H54 (cell line): ENCODE measurements around the gene SPEF2.

Experiments
- DNase-seq: peaks from one replicate; pipeline ENCODE4 v3.0.0; 2011; ENCODE audit warnings: low spot score, mixed read lengths; ENCODE audit not compliant: insufficient read length
- FAIRE-seq: peaks from 3 replicates; lab custom pipeline; 2011; peaks lifted over from hg19 to GRCh38; lab: Jason Lieb, UNC
- POLR2A ChIP-seq: IDR thresholded peaks from 2 replicates; pipeline ENCODE4 v1.6.1; 2011; ENCODE audit warnings: low read depth, mild to moderate bottlenecking, low read length

SPEF2 gene

GRCh38 chr5:35761541-35761940, 143.9 kb downstream of the SPEF2 start:
- FAIRE-seq (peak; percentile 52), DNase-seq (no peak)
- TF ChIP-seq POLR2A = no peak

- DNase-seq (no peak), FAIRE-seq (peak; percentile 87)
- no peak for TF ChIP-seq POLR2A
These were observed 144.7 kb downstream of the SPEF2 start for GRCh38 chr5:35762368-35762767.

- DNase-seq = no peak
- FAIRE-seq = no peak
- TF ChIP-seq POLR2A = no peak
These were observed 148.3 kb downstream of the SPEF2 start for GRCh38 chr5:35765921-35766320.

GRCh38 chr5:35771300-35771699, 153.6 kb downstream of the SPEF2 start:
- DNase-seq (no peak), FAIRE-seq (peak; percentile 78)

GRCh38 chr5:35771839-35772238, 154.2 kb downstream of the SPEF2 start:
- FAIRE-seq (no peak), DNase-seq (no peak)
- TF ChIP-seq POLR2A = no peak

More at GRCh38 chr5:35771300-35771699, 153.6 kb downstream of the SPEF2 start:
- no peak for TF ChIP-seq POLR2A

GRCh38 chr5:35773967-35774366, 156.3 kb downstream of the SPEF2 start:
- FAIRE-seq (no peak), DNase-seq (no peak)
- TF ChIP-seq POLR2A = no peak

GRCh38 chr5:35776757-35777156, 159.1 kb downstream of the SPEF2 start:
- no peak for TF ChIP-seq POLR2A
- DNase-seq (no peak), FAIRE-seq (peak; percentile 41)

- DNase-seq (peak; percentile 13), FAIRE-seq (peak; percentile 89)
- TF ChIP-seq POLR2A = no peak
These were observed 159.9 kb downstream of the SPEF2 start for GRCh38 chr5:35777358-35778087.

- FAIRE-seq (peak; percentile 6), DNase-seq (no peak)
- no peak for TF ChIP-seq POLR2A
These were observed 160.7 kb downstream of the SPEF2 start for GRCh38 chr5:35778259-35778769.

- TF ChIP-seq POLR2A = no peak
- FAIRE-seq (no peak), DNase-seq (no peak)
These were observed 162.6 kb downstream of the SPEF2 start for GRCh38 chr5:35780236-35780635.

GRCh38 chr5:35781181-35781790, 163.6 kb downstream of the SPEF2 start:
- DNase-seq (no peak), FAIRE-seq (peak; percentile 41)
- TF ChIP-seq POLR2A = no peak

- peak; percentile 33 for FAIRE-seq
- TF ChIP-seq POLR2A = no peak
- no peak for DNase-seq
These were observed 165.9 kb downstream of the SPEF2 start for GRCh38 chr5:35783551-35783950.

- no peak for TF ChIP-seq POLR2A
- DNase-seq = no peak
- FAIRE-seq = peak; percentile 36
These were observed 168.0 kb downstream of the SPEF2 start for GRCh38 chr5:35785601-35786085.

GRCh38 chr5:35788724-35789123, 171.1 kb downstream of the SPEF2 start:
- no peak for FAIRE-seq
- TF ChIP-seq POLR2A = no peak
- DNase-seq = no peak
